Measurements from ENCODE around the gene KRTAP27-1.

Gene KRTAP27-1

DNA sequence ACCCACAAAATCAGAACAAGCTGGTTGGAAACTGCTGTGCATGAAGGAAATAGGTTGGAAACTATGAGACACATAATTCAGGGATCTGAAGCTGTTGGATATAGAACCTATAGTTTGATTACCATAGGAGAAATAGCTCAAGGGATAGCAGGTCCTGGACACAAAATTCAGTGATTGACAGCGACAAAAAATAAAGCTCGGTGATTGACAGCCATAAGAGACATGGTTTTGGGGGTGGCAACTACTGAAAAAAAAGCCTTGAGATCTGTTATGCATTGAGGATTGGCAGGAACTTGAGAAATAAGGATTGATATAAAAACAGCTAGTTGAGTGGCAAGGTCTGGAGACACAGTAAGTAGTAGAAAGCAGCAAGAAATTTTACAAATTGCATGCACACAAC, 48.3 kb downstream of the KRTAP27-1 start, which contains the start of gene KRTAP25-1:
TSS of gene KRTAP25-1 (minus strand) at position 300 of the 400 bp plus-strand sequence. CDS start at position 276, 24 bp downstream.
- no peak for DNase-seq (ENCODE audit: low spot score)
